Activated CD4-positive, alpha-beta T cell treated with anti-CD3 and anti-CD28 coated beads, Interleukin-2, amount 10 ng/mL, durations not matched to agents 7 days and 5 days (primary cell): ENCODE results near the gene EYS. TPM values are rescaled to one million over a fixed set of nuclear protein-coding genes. Genes with fewer than 3 reads are reported as not detected.

Source experiments
- CTCF ChIA-PET: fragments of 350-600 bp; sonication (Branson Sonifier 250); formaldehyde crosslinking; loops from one replicate; lab custom pipeline; 2021; ENCODE audit warnings: antibody characterized with exemption; lab: Charles Lee
- POLR2A ChIA-PET: fragments of 350-600 bp; sonication (Branson Sonifier 250); formaldehyde crosslinking; loops from one replicate; lab custom pipeline; 2021; ENCODE audit warnings: antibody characterized with exemption; lab: Charles Lee
- DNase-seq: peaks from one replicate; pipeline ENCODE4 v3.0.0-alpha.2; 2020
- H3K27ac Mint-ChIP-seq: one replicate; pipeline ENCODE4 v1.8.0; 2021; ENCODE audit warnings: mild to moderate bottlenecking, moderate library complexity, mixed read lengths
- H3K27me3 Mint-ChIP-seq: one replicate; pipeline ENCODE4 v1.8.0; 2021; ENCODE audit warnings: mixed read lengths
- H3K36me3 Mint-ChIP-seq: one replicate; pipeline ENCODE4 v1.8.0; 2021; ENCODE audit warnings: low read depth, mixed read lengths
- H3K4me1 Mint-ChIP-seq: one replicate; pipeline ENCODE4 v1.8.0; 2021; ENCODE audit warnings: mixed read lengths
- H3K4me3 Mint-ChIP-seq: one replicate; pipeline ENCODE4 v1.8.0; 2021; ENCODE audit warnings: mild to moderate bottlenecking, moderate library complexity, mixed read lengths
- H3K9me3 Mint-ChIP-seq: one replicate; pipeline ENCODE4 v1.8.0; 2021; ENCODE audit warnings: mixed read lengths
- total RNA-seq, 2 experiments: library from RNA; stranded (reverse); gene quantifications; one replicate each; pipeline ENCODE4 v1.2.3, GENCODE V29; 2021

The EYS gene
- total RNA-seq, 2 experiments from 2014 or later = not detected

GRCh38 chr6:64014595-64014994, 1692.4 kb downstream of the EYS start:
- Mint-ChIP-seq H3K4me3 (no peak overlapping the region), H3K27me3 (no peaks in the 10 kb centered on the region), H3K36me3 (no peaks in the 10 kb centered on the region), H3K9me3 (peaks cover 5% of the 10 kb centered on the region), H3K27ac (no peak overlapping the region), H3K4me1 (no peaks in the 10 kb centered on the region)
- POLR2A ChIA-PET = no interaction called here
- no peak for DNase-seq
- CTCF ChIA-PET = no interaction called here

GRCh38 chr6:64013011-64013410, 1694.0 kb downstream of the EYS start:
- POLR2A ChIA-PET = no interaction called here
- Mint-ChIP-seq H3K4me3 (no peak overlapping the region), H3K9me3 (peaks cover 4% of the 10 kb centered on the region), H3K36me3 (no peaks in the 10 kb centered on the region), H3K27me3 (no peaks in the 10 kb centered on the region), H3K4me1 (no peaks in the 10 kb centered on the region), H3K27ac (no peak overlapping the region)
- DNase-seq = no peak
- CTCF ChIA-PET = no interaction called here

DNA sequence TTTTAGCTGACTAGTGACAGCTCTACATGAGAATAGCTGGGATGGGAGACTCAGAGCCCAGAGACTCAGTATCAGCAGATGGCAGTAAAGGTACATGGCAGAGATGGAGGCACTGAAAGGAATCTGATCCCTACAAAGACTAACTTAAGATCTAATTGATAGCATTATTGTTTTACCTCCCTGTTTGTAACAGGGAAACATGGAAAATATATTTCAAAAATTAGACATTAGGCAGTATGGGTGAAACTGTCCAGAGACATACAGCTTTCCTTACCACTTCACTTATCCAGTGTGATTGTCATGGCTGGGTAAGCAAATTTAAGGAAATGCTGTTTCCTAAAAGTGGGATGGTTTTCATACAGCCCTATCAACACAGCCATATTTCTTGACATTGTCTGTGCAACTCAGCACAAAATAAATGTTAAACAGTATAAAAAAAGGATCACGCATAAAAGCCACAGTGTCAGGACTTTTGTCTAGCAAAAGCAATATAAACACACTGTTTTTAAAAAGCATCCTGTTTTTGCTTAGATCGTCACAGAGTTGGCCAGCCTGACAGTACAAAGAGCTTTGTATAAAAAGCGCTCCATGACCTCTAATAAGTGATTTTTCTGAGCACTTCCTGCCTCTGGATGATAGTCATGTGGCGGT, 1694.5 kb downstream of the EYS start:
- Mint-ChIP-seq H3K27me3 (no peaks in the 10 kb centered on the region), H3K4me3 (no peak overlapping the region), H3K4me1 (no peaks in the 10 kb centered on the region), H3K9me3 (peaks cover 4% of the 10 kb centered on the region), H3K36me3 (no peaks in the 10 kb centered on the region), H3K27ac (no peak overlapping the region)
- DNase-seq = no peak
- ChIA-PET CTCF (no interaction called here), POLR2A (no interaction called here)

DNA sequence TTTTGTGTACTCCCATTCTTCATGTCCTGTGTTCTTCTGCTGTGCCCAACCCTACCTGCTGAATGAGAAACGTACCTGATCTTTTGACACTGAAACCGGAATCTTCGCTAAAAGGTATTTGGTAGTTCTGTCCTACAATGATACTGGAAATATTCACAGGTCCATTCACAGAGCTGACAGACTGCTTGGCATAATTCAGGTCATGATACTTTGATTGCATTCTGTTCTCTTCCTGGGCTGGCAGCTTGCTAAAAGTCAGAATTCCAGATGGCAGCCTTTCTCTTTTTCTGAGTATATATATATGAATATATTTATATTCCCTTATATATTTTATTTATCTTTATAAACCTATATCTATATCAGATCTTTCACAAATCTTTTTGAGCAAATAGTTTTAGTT, 1696.4 kb downstream of the EYS start:
- Mint-ChIP-seq H3K27me3 (no peaks in the 10 kb centered on the region), H3K36me3 (no peaks in the 10 kb centered on the region), H3K9me3 (peaks cover 4% of the 10 kb centered on the region), H3K27ac (no peak overlapping the region), H3K4me1 (no peaks in the 10 kb centered on the region), H3K4me3 (no peak overlapping the region)
- ChIA-PET POLR2A (no interaction called here), CTCF (no interaction called here)
- DNase-seq = no peak

- ChIA-PET CTCF (no interaction called here), POLR2A (no interaction called here)
- no peaks in the 10 kb centered on the region for H3K36me3 Mint-ChIP-seq
- DNase-seq = no peak
- H3K27me3 Mint-ChIP-seq = no peaks in the 10 kb centered on the region
- H3K4me1 Mint-ChIP-seq = no peaks in the 10 kb centered on the region
- no peak overlapping the region for H3K4me3 Mint-ChIP-seq
- H3K27ac Mint-ChIP-seq = no peak overlapping the region
- H3K9me3 Mint-ChIP-seq = peaks cover 4% of the 10 kb centered on the region
These were observed 1697.0 kb downstream of the EYS start for GRCh38 chr6:64010010-64010409.

DNA sequence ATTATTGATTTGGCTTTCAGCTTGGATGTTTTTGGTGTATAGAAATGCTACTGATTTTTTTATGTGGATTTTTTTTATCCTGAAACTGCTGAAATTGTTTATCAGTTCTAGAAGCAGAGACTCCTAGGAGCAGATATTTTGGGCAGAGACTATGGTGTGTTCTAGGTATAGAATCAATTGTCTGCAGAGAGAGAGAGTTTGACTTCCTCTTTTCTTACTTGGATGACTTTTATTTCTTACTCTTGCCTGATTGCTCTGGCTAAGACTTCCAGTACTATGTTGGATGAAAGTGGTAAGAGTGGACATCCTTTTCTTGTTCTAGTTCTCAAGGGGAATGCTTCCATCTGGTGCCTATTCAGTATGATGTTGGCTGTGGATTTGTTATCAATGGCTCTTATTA, 1700.8 kb downstream of the EYS start:
- no peak overlapping the region for H3K4me3 Mint-ChIP-seq
- no peaks in the 10 kb centered on the region for H3K4me1 Mint-ChIP-seq
- H3K9me3 Mint-ChIP-seq = peaks cover 8% of the 10 kb centered on the region
- CTCF ChIA-PET = no interaction called here
- DNase-seq = no peak
- no peak overlapping the region for H3K27ac Mint-ChIP-seq
- POLR2A ChIA-PET = no interaction called here
- no peaks in the 10 kb centered on the region for H3K27me3 Mint-ChIP-seq
- no peaks in the 10 kb centered on the region for H3K36me3 Mint-ChIP-seq

- no peaks in the 10 kb centered on the region for H3K36me3 Mint-ChIP-seq
- ChIA-PET POLR2A (no interaction called here), CTCF (no interaction called here)
These were observed 1706.1 kb downstream of the EYS start for GRCh38 chr6:64000818-64001491.

GRCh38 chr6:63999613-64000012, 1707.4 kb downstream of the EYS start:
- no peaks in the 10 kb centered on the region for H3K4me1 Mint-ChIP-seq

More at GRCh38 chr6:64000818-64001491, 1706.1 kb downstream of the EYS start:
- H3K9me3 Mint-ChIP-seq = peaks cover 4% of the 10 kb centered on the region
- H3K4me1 Mint-ChIP-seq = no peaks in the 10 kb centered on the region
- no peaks in the 10 kb centered on the region for H3K27me3 Mint-ChIP-seq
- H3K27ac Mint-ChIP-seq = no peak overlapping the region
- H3K4me3 Mint-ChIP-seq = no peak overlapping the region
- no peak for DNase-seq

DNA sequence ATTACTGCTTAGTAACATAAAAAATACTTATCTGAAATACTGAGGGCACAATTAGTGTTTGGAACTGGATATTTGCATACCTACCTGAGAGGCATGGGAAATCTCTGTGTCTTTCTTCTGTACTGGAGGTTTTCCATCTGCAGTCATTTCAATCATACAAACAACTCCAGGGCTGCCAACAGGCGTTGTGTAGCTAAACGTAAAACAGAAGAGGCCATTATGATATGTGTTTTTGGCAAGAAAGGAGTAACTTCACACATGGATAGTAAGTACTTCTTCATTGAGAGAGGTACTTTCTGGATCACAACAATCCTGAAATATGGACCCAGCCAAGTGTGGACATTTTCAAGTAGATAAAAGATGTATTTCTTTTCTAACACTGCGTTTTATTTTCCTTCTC, 1708.0 kb downstream of the EYS start:
- Mint-ChIP-seq H3K36me3 (no peaks in the 10 kb centered on the region), H3K9me3 (no peaks in the 10 kb centered on the region), H3K4me1 (no peaks in the 10 kb centered on the region), H3K27me3 (no peaks in the 10 kb centered on the region), H3K4me3 (no peak overlapping the region), H3K27ac (no peak overlapping the region)
- DNase-seq = no peak
- POLR2A ChIA-PET = no interaction called here
- CTCF ChIA-PET = no interaction called here

More at GRCh38 chr6:63999613-64000012, 1707.4 kb downstream of the EYS start:
- Mint-ChIP-seq H3K36me3 (no peaks in the 10 kb centered on the region), H3K4me3 (no peak overlapping the region), H3K9me3 (peaks cover under 1% of the 10 kb centered on the region), H3K27me3 (no peaks in the 10 kb centered on the region), H3K27ac (no peak overlapping the region)
- no peak for DNase-seq
- POLR2A ChIA-PET = no interaction called here
- CTCF ChIA-PET = no interaction called here

DNA sequence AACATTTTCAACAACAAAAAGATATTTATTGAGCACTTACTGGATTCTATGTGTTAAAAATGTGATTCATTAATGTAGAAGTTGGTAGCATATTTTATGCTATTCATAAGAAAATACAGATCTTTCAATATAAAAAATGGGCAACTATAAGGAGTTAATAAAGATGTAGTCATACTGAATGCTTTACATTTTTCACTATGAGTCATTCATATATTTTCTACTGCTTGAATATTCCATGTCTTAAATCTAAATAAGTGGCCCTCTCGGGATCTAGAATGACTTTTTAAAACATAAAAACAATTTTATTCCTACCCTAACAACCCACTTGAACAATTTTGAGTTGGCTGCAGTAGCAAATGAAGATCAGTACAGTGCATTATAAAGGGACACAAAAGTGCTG, 1709.3 kb downstream of the EYS start:
- Mint-ChIP-seq H3K9me3 (no peaks in the 10 kb centered on the region), H3K27ac (no peak overlapping the region), H3K27me3 (no peaks in the 10 kb centered on the region), H3K36me3 (no peaks in the 10 kb centered on the region), H3K4me1 (no peaks in the 10 kb centered on the region), H3K4me3 (no peak overlapping the region)
- POLR2A ChIA-PET = no interaction called here
- CTCF ChIA-PET = no interaction called here
- no peak for DNase-seq

GRCh38 chr6:63997221-63997620, 1709.8 kb downstream of the EYS start:
- Mint-ChIP-seq H3K27ac (no peak overlapping the region), H3K27me3 (no peaks in the 10 kb centered on the region)

DNA sequence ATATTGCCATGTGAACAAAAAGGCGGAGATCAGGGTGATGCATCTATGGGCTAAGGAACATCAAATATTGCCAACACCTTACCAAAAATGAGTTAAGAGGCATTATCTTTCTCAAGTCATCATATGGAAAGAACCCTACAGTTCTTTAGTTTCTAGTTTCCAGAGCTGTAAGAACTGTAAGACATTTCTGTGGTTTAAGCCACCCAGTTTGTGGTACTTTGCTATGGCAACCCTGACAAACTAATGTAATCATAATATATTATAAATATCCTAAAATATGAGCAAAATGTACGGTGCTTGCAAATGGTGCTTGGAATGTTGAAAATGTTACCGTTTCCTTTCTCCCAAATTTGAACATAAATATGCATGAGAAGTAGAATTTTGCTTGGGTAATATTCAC, 1721.8 kb downstream of the EYS start:
- no peak for DNase-seq
- H3K27me3 Mint-ChIP-seq = no peaks in the 10 kb centered on the region
- no peak overlapping the region for H3K27ac Mint-ChIP-seq
- ChIA-PET CTCF (no interaction called here), POLR2A (no interaction called here)
- H3K36me3 Mint-ChIP-seq = no peaks in the 10 kb centered on the region
- H3K4me3 Mint-ChIP-seq = no peak overlapping the region
- H3K9me3 Mint-ChIP-seq = no peaks in the 10 kb centered on the region
- H3K4me1 Mint-ChIP-seq = no peaks in the 10 kb centered on the region

More at GRCh38 chr6:63997221-63997620, 1709.8 kb downstream of the EYS start:
- POLR2A ChIA-PET = no interaction called here
- DNase-seq = no peak
- H3K9me3 Mint-ChIP-seq = no peaks in the 10 kb centered on the region
- no peak overlapping the region for H3K4me3 Mint-ChIP-seq
- no peaks in the 10 kb centered on the region for H3K36me3 Mint-ChIP-seq
- CTCF ChIA-PET = no interaction called here
- H3K4me1 Mint-ChIP-seq = no peaks in the 10 kb centered on the region

- H3K9me3 Mint-ChIP-seq = no peaks in the 10 kb centered on the region
- H3K27me3 Mint-ChIP-seq = no peaks in the 10 kb centered on the region
- H3K4me3 Mint-ChIP-seq = no peak overlapping the region
- DNase-seq = no peak
- ChIA-PET POLR2A (no interaction called here), CTCF (no interaction called here)
- H3K27ac Mint-ChIP-seq = no peak overlapping the region
- H3K4me1 Mint-ChIP-seq = no peaks in the 10 kb centered on the region
- H3K36me3 Mint-ChIP-seq = no peaks in the 10 kb centered on the region
These were observed 1731.3 kb downstream of the EYS start for GRCh38 chr6:63975699-63976098.

DNA sequence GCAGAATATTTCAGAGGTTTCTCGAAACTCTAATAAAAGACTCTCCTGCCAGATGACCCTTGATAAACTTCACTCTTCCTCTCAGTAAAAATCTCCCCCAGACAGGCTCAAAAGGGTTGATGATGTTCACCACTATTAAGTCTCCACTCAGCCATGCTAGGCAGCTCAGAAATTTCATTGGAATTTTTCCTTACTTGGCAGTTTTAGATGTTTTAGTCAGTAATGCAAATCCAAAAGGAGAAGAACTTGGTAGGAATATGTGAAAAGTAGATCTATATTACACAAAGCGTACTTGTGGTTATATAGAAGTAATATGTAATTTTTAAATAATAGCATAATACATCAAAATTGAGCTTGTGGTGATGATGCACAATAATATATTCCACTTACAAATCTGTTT, 1738.4 kb downstream of the EYS start:
- ChIA-PET POLR2A (no interaction called here), CTCF (no interaction called here)
- no peaks in the 10 kb centered on the region for H3K27me3 Mint-ChIP-seq
- no peaks in the 10 kb centered on the region for H3K9me3 Mint-ChIP-seq
- no peaks in the 10 kb centered on the region for H3K4me1 Mint-ChIP-seq
- no peak for DNase-seq
- no peak overlapping the region for H3K27ac Mint-ChIP-seq
- H3K36me3 Mint-ChIP-seq = no peaks in the 10 kb centered on the region
- H3K4me3 Mint-ChIP-seq = no peak overlapping the region
